Naive B cell (primary cell): ENCODE data around the gene CCL23. TPM values are rescaled to one million over a fixed set of nuclear protein-coding genes. Genes with fewer than 3 reads are reported as not detected.

Experiments used
- ATAC-seq, 2 donors: fragments of 150-1000 bp; cut with Tn5 transposase; 2 replicates each; pipeline ENCODE4 v1.10.0; 2021; ENCODE audit warnings: low read depth in 2 of 2, mild to moderate bottlenecking in 2 of 2, moderate library complexity in 2 of 2
- DNase-seq: peaks from one replicate; pipeline ENCODE4 v3.0.0; 2022
- H3K27ac Mint-ChIP-seq, 6 donors: one replicate each; pipeline ENCODE4 v1.8.0; 2020 to 2022; ENCODE audit warnings: mild to moderate bottlenecking in 6 of 6, mixed read lengths in 6 of 6, moderate library complexity in 5 of 6, inconsistent platforms in 2 of 6
- H3K27me3 Mint-ChIP-seq, 3 donors: one replicate each; pipeline ENCODE4 v1.8.0; 2021 to 2022; ENCODE audit warnings: mixed read lengths in 3 of 3, mild to moderate bottlenecking in 1 of 3
- H3K36me3 Mint-ChIP-seq, 2 donors: one replicate each; pipeline ENCODE4 v1.8.0; 2020 to 2022; ENCODE audit warnings: mixed read lengths in 2 of 2, inconsistent platforms in 1 of 2, mild to moderate bottlenecking in 1 of 2
- H3K4me1 Mint-ChIP-seq, 3 donors: one replicate each; pipeline ENCODE4 v1.8.0; 2020 to 2022; ENCODE audit warnings: mixed read lengths in 3 of 3, inconsistent platforms in 1 of 3, mild to moderate bottlenecking in 1 of 3, moderate library complexity in 1 of 3
- H3K4me3 Mint-ChIP-seq, 8 donors: one replicate each; pipeline ENCODE4 v1.8.0; 2020 to 2022; ENCODE audit warnings: mild to moderate bottlenecking in 8 of 8, mixed read lengths in 8 of 8, moderate library complexity in 8 of 8, inconsistent platforms in 2 of 8
- H3K9me3 Mint-ChIP-seq, 7 donors: one replicate each; pipeline ENCODE4 v1.8.0; 2020 to 2022; ENCODE audit warnings: mixed read lengths in 7 of 7, mild to moderate bottlenecking in 5 of 7, inconsistent platforms in 2 of 7, moderate library complexity in 1 of 7
- polyA plus RNA-seq, 6 donors: library from polyadenylated mRNA; unstranded; fragments of 300-500 nt; fragmentation: Illumina TruSeq; gene quantifications; one replicate each; pipeline ENCODE4 v1.2.3, GENCODE V29; 2021; ENCODE audit warnings: low read depth in 6 of 6

Gene CCL23
- polyA plus RNA-seq, 6 donors from 2014 or later = not detected

- Mint-ChIP-seq H3K4me3 (peak overlapping the region in 1 of 8 donors; percentile 56), H3K4me1 (peaks cover 9 to 16% (median 15%) of the 10 kb centered on the region in 3 donors), H3K36me3 (no peaks in the 10 kb centered on the region), H3K27me3 (peaks cover 0 to 7% (median 0%) of the 10 kb centered on the region in 3 donors), H3K27ac (peak overlapping the region in 2 of 6 donors; percentile 21 to 78), H3K9me3 (no peaks in the 10 kb centered on the region)
- ATAC-seq (no peak), DNase-seq (no peak)
Observed at GRCh38 chr17:35973333-35974260, 44.2 kb downstream of the CCL23 start.

GRCh38 chr17:35972945-35973332, 44.8 kb downstream of the CCL23 start:
- DNase-seq (no peak), ATAC-seq (no peak)
- Mint-ChIP-seq H3K27me3 (peaks cover 0 to under 1% (median 0%) of the 10 kb centered on the region in 3 donors), H3K9me3 (no peaks in the 10 kb centered on the region), H3K27ac (peak overlapping the region in 2 of 6 donors; percentile 2 to 21), H3K4me3 (no peak overlapping the region), H3K36me3 (no peaks in the 10 kb centered on the region), H3K4me1 (peaks cover 9 to 16% (median 15%) of the 10 kb centered on the region in 3 donors)

GRCh38 chr17:35972535-35972934, 45.2 kb downstream of the CCL23 start:
- Mint-ChIP-seq H3K4me3 (no peak overlapping the region), H3K27me3 (no peaks in the 10 kb centered on the region), H3K9me3 (no peaks in the 10 kb centered on the region), H3K36me3 (no peaks in the 10 kb centered on the region), H3K27ac (peak overlapping the region in 1 of 6 donors; percentile 63), H3K4me1 (peaks cover 9 to 16% (median 15%) of the 10 kb centered on the region in 3 donors)
- ATAC-seq = no peak
- no peak for DNase-seq

GRCh38 chr17:35972066-35972465, 45.7 kb downstream of the CCL23 start:
- Mint-ChIP-seq H3K9me3 (no peaks in the 10 kb centered on the region), H3K27me3 (no peaks in the 10 kb centered on the region), H3K4me1 (peaks cover 9 to 16% (median 15%) of the 10 kb centered on the region in 3 donors), H3K4me3 (no peak overlapping the region), H3K36me3 (no peaks in the 10 kb centered on the region), H3K27ac (no peak overlapping the region)
- ATAC-seq (no peak), DNase-seq (no peak)

GRCh38 chr17:35969558-35970380, 48.0 kb downstream of the CCL23 start:
- Mint-ChIP-seq H3K4me3 (no peak overlapping the region), H3K36me3 (no peaks in the 10 kb centered on the region), H3K9me3 (no peaks in the 10 kb centered on the region), H3K27me3 (peaks cover 0 to 6% (median 0%) of the 10 kb centered on the region in 3 donors), H3K4me1 (peaks cover 5 to 6% (median 5%) of the 10 kb centered on the region in 3 donors), H3K27ac (no peak overlapping the region)
- DNase-seq (peak; percentile 61), ATAC-seq (peak; percentile 45 to 70)

- Mint-ChIP-seq H3K4me3 (no peak overlapping the region), H3K9me3 (no peaks in the 10 kb centered on the region), H3K27ac (no peak overlapping the region), H3K27me3 (peaks cover 0 to 16% (median under 1%) of the 10 kb centered on the region in 3 donors), H3K36me3 (no peaks in the 10 kb centered on the region), H3K4me1 (peaks cover 5 to 6% (median 5%) of the 10 kb centered on the region in 3 donors)
- no peak for ATAC-seq
- no peak for DNase-seq
Observed at GRCh38 chr17:35968520-35969054, 49.2 kb downstream of the CCL23 start.

- H3K36me3 Mint-ChIP-seq = no peaks in the 10 kb centered on the region
- H3K9me3 Mint-ChIP-seq = no peaks in the 10 kb centered on the region
- no peak overlapping the region for H3K4me3 Mint-ChIP-seq
- peaks cover 3 to 6% (median 5%) of the 10 kb centered on the region in 3 donors for H3K4me1 Mint-ChIP-seq
- no peak for DNase-seq
- ATAC-seq = no peak
- peaks cover 4 to 26% (median 15%) of the 10 kb centered on the region in 3 donors for H3K27me3 Mint-ChIP-seq
- no peak overlapping the region for H3K27ac Mint-ChIP-seq
Observed at GRCh38 chr17:35965272-35965671, 52.5 kb downstream of the CCL23 start.

- no peaks in the 10 kb centered on the region for H3K36me3 Mint-ChIP-seq
- ATAC-seq = no peak
- H3K27ac Mint-ChIP-seq = no peak overlapping the region
- no peak for DNase-seq
- H3K4me1 Mint-ChIP-seq = no peaks in the 10 kb centered on the region
- H3K9me3 Mint-ChIP-seq = no peaks in the 10 kb centered on the region
- H3K4me3 Mint-ChIP-seq = no peak overlapping the region
- H3K27me3 Mint-ChIP-seq = peaks cover 7 to 28% (median 24%) of the 10 kb centered on the region in 3 donors
Observed at GRCh38 chr17:35963663-35964062, 54.1 kb downstream of the CCL23 start.

Other genes starting within 250 kb of the CCL23 start
- gene MMP28, start 222.3 kb downstream of the CCL23 start, polyA plus RNA-seq = under 1 TPM in 1 of 6 donors, not detected in 5; 0.21 TPM
- gene TAF15, start 208.5 kb downstream of the CCL23 start, polyA plus RNA-seq = 10 to 100 TPM; 16.6 to 44.4 (median 21.7) TPM
- not detected for gene HEATR9, start 149.1 kb downstream of the CCL23 start, polyA plus RNA-seq
- 10 to 100 TPM in 4 of 6 donors, 1 to 10 TPM in 2; 4.9 to 15.3 (median 12.7) TPM for gene CCL5, start 137.6 kb downstream of the CCL23 start, polyA plus RNA-seq
- not detected for gene RDM1, start 87.2 kb downstream of the CCL23 start, polyA plus RNA-seq
- not detected for gene LYZL6, start 74.3 kb downstream of the CCL23 start, polyA plus RNA-seq
- gene CCL16, start 36.5 kb downstream of the CCL23 start, polyA plus RNA-seq = not detected
- not detected for gene CCL14, start 31.2 kb downstream of the CCL23 start, polyA plus RNA-seq
- not detected for gene CCL15, start 16.4 kb downstream of the CCL23 start, polyA plus RNA-seq
- gene CCL18, start 46.3 kb upstream of the CCL23 start, polyA plus RNA-seq = not detected
- 10 to 100 TPM in 3 of 6 donors, 1 to 10 TPM in 3; 7.0 to 36.8 (median 13.0) TPM for gene CCL3, start 72.2 kb upstream of the CCL23 start, polyA plus RNA-seq
- 10 to 100 TPM in 3 of 6 donors, 1 to 10 TPM in 2, under 1 TPM in 1; 0.79 to 43.5 (median 19.5) TPM for gene CCL4, start 85.9 kb upstream of the CCL23 start, polyA plus RNA-seq
- gene TBC1D3B, start 158.7 kb upstream of the CCL23 start, polyA plus RNA-seq = under 1 TPM in 1 of 6 donors, not detected in 5; 0.73 TPM
- 1 to 10 TPM in 1 of 6 donors, under 1 TPM in 3, not detected in 2; 0.48 to 1.5 (median 0.71) TPM for gene CCL3L1, start 178.8 kb upstream of the CCL23 start, polyA plus RNA-seq
- gene CCL4L2, start 193.1 kb upstream of the CCL23 start, polyA plus RNA-seq = 1 to 10 TPM in 2 of 6 donors, not detected in 4; 1.6 to 6.6 TPM
- gene TBC1D3I, start 246.6 kb upstream of the CCL23 start, polyA plus RNA-seq = under 1 TPM in 2 of 6 donors, not detected in 4; 0.22 to 0.36 TPM